ENCODE measurements around the gene HS2ST1.
A peak's percentile ranks its signal among the peaks of the same experiment; 100 is the strongest.

The HS2ST1 gene

GRCh38 chr1:87137342-87137739, 222.9 kb downstream of the HS2ST1 start:
- no peak for DNase-seq (ENCODE audit: low spot score)

DNA sequence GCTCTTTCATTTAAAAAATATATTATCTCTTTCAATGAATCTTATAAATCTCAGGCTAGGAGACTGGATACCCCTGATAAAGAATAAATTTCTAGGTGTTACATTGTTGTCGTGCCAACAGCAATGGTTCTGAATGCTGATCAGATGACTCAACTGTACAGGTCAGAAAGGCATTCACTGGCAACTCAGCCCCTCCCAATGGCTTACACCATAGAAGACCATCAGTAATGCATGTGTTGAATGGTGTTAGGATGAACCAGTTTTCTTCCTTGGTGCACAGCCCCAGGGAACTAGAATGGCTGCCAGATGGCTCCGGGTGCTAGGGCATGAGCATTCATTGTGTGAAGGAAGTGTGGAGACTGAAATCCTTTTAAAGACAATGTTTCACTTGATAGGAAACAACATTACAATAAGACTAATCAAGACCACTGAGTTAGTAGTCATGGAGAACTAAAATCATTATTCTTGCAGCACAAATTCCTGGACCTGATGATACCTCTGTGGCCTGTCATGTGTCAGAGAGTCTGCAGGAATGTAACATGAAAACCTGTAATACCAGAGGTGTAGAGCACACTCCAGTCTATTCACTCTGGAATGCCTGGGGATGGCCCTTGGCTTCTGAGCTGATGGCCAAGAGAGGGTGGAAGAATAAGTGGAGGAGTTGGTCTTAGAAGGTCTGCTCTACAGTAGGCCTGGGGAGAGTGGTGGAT, 226.6 kb downstream of the HS2ST1 start:
- peak; percentile 39 for DNase-seq (ENCODE audit: low spot score)

DNA sequence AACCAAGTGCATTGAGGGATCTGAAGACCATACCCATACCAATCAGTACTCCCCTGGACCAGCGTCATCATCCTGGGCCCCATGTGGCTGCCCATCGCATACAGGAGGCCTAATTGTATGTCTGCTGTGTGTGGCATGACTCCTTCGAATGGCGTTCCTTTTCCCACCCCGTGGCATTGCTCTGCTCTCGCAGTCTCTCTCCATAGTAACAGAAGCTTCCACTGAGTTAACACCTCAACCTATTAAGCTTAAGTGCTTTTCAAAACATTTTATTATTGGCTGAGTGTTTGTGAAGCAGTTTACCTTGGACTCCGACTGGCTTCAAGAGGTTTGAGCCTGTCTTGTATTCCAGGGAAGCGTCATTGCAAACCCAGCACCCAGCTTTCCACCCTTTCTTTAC, 227.1 kb downstream of the HS2ST1 start:
- no peak for DNase-seq (ENCODE audit: low spot score)

DNA sequence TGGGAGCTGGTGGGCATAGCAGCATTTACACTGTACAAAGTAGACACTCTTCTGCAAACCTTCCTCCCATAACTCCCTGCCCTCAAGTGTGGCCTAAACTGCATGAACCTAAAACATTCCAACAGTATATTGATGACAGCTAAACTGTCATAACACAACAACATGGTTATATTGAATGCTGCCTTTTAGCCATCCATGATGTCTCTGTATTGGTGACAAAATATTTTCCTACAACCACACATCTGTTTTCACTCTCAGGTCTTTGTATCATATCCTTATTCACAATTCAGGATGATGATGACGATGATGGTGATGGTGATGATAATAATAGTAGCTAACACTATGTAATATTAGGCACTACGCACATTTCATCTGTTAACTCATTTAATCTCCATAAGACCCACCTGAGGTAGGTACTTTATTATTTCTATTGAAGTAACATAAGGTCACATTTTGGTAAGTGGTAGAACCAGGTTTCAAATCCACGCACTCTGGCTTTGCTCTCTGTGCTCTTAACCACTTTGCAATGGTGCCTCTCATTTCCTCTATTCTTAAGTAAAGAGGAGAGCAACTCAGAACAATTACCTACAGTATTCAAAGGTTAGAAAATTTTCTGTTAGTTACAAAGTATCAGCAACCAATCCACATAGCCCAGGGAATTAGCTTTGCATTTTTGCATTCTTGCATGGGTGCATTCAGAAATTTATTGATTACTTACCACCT, 229.1 kb downstream of the HS2ST1 start:
- DNase-seq (ENCODE audit: low spot score) = no peak

GRCh38 chr1:87144316-87144895, 230.0 kb downstream of the HS2ST1 start:
- no peak for DNase-seq (ENCODE audit: low spot score)

GRCh38 chr1:87144981-87145380, 230.5 kb downstream of the HS2ST1 start:
- DNase-seq (ENCODE audit: low spot score) = no peak

GRCh38 chr1:87146538-87146937, 232.1 kb downstream of the HS2ST1 start:
- DNase-seq (ENCODE audit: low spot score) = no peak

DNA sequence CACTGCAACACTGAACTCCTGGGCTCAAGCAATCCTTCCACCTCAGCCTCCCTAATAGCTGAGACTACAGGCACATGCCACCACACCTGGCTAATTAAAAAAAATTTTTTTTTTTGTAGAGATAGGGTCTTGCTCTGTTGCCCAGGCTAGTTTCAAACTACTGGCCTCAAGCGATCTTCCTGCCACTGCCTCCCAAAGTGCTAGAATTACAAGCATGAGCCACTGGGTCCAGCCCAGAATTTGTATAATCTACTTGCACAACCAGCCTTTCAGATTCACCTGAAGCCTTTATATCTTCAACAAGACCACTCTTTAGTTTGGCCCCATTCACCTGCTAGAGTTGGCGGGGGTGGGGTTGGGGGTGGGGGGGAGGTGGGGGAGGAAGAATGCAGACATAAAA, 232.6 kb downstream of the HS2ST1 start:
- no peak for DNase-seq (ENCODE audit: low spot score)

- no peak for DNase-seq (ENCODE audit: low spot score)
Observed at GRCh38 chr1:87147851-87148250, 233.4 kb downstream of the HS2ST1 start.

- DNase-seq (ENCODE audit: low spot score) = no peak
Observed at GRCh38 chr1:87148661-87149060, 234.2 kb downstream of the HS2ST1 start.

DNA sequence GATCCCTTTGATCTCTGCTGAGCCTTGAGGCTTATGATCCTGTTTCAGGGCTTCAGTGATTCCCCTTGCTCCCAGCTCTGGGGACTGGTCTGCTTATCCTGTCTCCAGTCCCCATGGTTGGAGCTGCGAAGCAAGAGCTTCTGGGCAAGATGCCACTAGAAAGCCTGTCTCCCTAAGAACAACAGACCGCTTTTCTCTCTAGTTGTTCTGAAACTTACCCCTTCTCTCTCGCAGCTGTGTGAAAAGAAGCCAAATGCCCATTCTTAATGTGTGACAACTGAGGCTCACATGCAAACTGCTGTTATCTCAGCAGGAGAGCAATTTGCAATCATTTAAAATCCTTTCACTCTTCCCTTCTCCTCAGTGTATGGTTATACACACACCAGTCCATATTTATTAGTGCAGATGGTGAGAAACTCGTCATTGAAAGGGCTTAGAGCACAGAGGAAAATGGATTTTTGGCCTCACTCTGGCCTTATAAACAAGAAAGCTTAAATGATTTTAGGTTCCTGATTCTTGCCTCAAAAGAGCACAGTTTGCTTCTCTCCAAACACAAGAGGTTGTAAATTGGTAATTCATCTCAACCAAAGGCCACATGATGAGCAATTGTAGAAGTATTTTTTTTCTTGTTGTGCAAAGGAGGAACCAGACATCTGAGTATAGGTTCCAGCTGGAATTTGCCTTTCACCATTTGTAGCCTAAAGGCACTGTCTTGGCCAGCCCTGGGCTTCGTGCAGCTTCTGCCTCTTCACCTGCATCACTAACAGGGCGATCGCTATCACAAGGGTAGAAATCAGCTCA, 235.0 kb downstream of the HS2ST1 start:
- peak; percentile 49 for DNase-seq (ENCODE audit: low spot score)

GRCh38 chr1:87150143-87150542, 235.7 kb downstream of the HS2ST1 start:
- no peak for DNase-seq (ENCODE audit: low spot score)

GRCh38 chr1:87151500-87152421, 237.3 kb downstream of the HS2ST1 start:
- peak; percentile 65 for DNase-seq (ENCODE audit: low spot score)

DNA sequence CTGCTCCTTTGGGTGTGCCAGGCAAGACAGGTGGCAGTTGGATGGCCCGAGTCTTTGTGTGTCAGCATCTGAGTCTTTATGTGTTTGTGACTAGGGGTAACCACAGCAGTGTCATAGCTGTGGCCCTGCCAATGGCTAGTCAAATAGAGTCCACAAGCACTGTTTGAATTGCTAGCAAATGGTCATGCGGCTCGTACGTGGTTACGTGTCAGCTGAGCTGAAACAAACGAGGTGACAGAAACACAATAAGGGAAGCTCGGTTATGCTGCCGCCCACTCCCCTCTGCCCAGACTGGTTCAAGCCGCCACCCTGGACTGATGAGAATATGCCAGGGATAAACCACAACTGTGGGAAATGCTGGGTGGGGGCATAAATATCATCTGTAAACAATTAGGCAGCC, 239.9 kb downstream of the HS2ST1 start:
- no peak for DNase-seq (ENCODE audit: low spot score)

DNA sequence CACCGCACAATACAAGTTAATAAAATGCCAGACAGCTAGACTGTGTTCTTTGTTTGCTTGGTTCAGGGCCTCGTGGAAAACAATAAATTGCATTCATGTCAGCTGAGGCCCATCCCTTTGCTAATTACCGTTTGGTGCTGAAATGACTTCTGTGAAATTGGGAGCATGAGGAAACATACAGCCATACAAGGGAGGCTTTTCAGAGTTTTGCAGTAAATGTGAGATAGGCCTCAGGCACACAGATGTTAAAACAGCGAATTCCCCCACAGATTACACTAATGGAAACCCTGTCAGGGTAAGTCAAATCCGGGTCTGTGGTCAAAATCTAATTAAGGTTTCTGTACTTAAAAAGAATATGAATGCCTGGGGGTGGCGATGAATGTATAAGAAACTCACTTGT, 240.7 kb downstream of the HS2ST1 start:
- no peak for DNase-seq (ENCODE audit: low spot score)

GRCh38 chr1:87155648-87156047, 241.2 kb downstream of the HS2ST1 start:
- DNase-seq (ENCODE audit: low spot score) = no peak

DNA sequence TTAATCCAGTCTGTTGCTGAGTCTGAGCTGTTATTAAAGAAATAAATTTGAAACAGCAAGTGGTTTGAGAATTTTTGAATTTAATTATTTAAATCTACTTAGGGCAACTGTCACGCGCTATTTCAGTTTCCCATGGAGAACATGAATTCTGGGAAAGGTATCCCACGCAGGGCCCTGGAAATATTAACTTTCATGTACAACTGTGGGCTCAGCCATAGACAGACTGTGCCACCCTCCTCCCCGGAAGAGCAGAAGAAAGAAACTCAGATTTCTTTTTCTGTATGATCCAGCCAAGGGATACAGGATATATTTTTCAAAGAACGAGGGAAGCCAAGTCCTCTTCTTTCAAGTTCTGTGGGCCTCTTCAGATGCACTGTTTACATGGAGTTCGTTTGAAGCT, 241.7 kb downstream of the HS2ST1 start:
- DNase-seq (ENCODE audit: low spot score) = no peak

GRCh38 chr1:87159378-87159915, 245.0 kb downstream of the HS2ST1 start:
- no peak for DNase-seq (ENCODE audit: low spot score)

Data from AG08396 (cell line).